ENCODE results near the gene FER.
A peak's percentile ranks its signal among the peaks of the same experiment; 100 is the strongest.

FER gene

GRCh38 chr5:108749128-108749861, 1.6 kb downstream of the FER start:
- Histone ChIP-seq H2AFZ (peak overlapping the region; percentile 92), H3K9me3 (ENCODE audit: control insufficient read depth, low read length) (no peaks in the 10 kb centered on the region), H3K9ac (no peak overlapping the region), H3K79me2 (peaks cover 4% of the 10 kb centered on the region), H3K4me3 (ENCODE audit: low read depth, low read length) (peak overlapping the region; percentile 97), H3K4me2 (ENCODE audit: low read length) (peak overlapping the region; percentile 39), H3K27me3 (ENCODE audit: control insufficient read depth, insufficient read depth, low read length) (no peaks in the 10 kb centered on the region), H3K4me1 (no peaks in the 10 kb centered on the region), H3K36me3 (ENCODE audit: control insufficient read depth, insufficient read depth, low read length) (no peaks in the 10 kb centered on the region), H3K27ac (peak overlapping the region; percentile 96)
- TF ChIP-seq, protein P1, sequence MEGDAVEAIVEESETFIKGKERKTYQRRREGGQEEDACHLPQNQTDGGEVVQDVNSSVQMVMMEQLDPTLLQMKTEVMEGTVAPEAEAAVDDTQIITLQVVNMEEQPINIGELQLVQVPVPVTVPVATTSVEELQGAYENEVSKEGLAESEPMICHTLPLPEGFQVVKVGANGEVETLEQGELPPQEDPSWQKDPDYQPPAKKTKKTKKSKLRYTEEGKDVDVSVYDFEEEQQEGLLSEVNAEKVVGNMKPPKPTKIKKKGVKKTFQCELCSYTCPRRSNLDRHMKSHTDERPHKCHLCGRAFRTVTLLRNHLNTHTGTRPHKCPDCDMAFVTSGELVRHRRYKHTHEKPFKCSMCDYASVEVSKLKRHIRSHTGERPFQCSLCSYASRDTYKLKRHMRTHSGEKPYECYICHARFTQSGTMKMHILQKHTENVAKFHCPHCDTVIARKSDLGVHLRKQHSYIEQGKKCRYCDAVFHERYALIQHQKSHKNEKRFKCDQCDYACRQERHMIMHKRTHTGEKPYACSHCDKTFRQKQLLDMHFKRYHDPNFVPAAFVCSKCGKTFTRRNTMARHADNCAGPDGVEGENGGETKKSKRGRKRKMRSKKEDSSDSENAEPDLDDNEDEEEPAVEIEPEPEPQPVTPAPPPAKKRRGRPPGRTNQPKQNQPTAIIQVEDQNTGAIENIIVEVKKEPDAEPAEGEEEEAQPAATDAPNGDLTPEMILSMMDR (IDR thresholded peaks at IDR 0.05) = no peak

DNA sequence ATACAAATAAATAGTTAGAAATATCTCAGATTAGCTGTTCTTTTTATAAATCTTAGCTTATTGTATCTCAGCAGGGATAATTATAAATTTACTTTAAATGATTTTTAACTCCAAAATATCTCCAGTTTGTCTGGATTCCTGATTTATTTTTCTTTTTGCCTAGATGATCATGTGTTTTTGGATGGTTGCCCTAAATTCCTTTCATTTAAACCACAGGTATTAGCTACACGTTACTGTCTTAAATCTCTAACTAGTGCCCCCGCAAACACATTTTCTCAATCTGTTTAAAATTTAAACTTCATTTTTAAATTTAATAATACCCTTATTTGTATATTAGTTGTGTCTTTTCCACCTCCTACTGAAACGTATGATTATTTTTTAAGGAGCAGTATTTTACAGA, 5.6 kb downstream of the FER start:
- Histone ChIP-seq H3K79me2 (peaks cover 10% of the 10 kb centered on the region), H2AFZ (no peak overlapping the region), H3K4me2 (ENCODE audit: low read length) (no peak overlapping the region), H3K27me3 (ENCODE audit: control insufficient read depth, insufficient read depth, low read length) (no peaks in the 10 kb centered on the region), H3K36me3 (ENCODE audit: control insufficient read depth, insufficient read depth, low read length) (no peaks in the 10 kb centered on the region), H3K4me3 (ENCODE audit: low read depth, low read length) (no peak overlapping the region), H3K27ac (no peak overlapping the region), H3K9ac (no peak overlapping the region), H3K4me1 (no peaks in the 10 kb centered on the region), H3K9me3 (ENCODE audit: control insufficient read depth, low read length) (no peaks in the 10 kb centered on the region)
- TF ChIP-seq, protein P1 (IDR thresholded peaks at IDR 0.05) = no peak

- Histone ChIP-seq H2AFZ (no peak overlapping the region), H3K79me2 (peaks cover 12% of the 10 kb centered on the region), H3K9ac (no peak overlapping the region), H3K4me3 (ENCODE audit: low read depth, low read length) (no peak overlapping the region), H3K27ac (no peak overlapping the region), H3K4me2 (ENCODE audit: low read length) (no peak overlapping the region), H3K4me1 (no peaks in the 10 kb centered on the region), H3K9me3 (ENCODE audit: control insufficient read depth, low read length) (no peaks in the 10 kb centered on the region), H3K27me3 (ENCODE audit: control insufficient read depth, insufficient read depth, low read length) (no peaks in the 10 kb centered on the region), H3K36me3 (ENCODE audit: control insufficient read depth, insufficient read depth, low read length) (no peaks in the 10 kb centered on the region)
- TF ChIP-seq, protein P1 (IDR thresholded peaks at IDR 0.05) = no peak
Measured at GRCh38 chr5:108753877-108754276, 6.2 kb downstream of the FER start.

- no peaks in the 10 kb centered on the region for H3K27me3 ChIP-seq (ENCODE audit: control insufficient read depth, insufficient read depth, low read length)
- H3K27ac ChIP-seq = no peak overlapping the region
- H3K4me1 ChIP-seq = no peaks in the 10 kb centered on the region
- H3K4me3 ChIP-seq (ENCODE audit: low read depth, low read length) = no peak overlapping the region
- no peaks in the 10 kb centered on the region for H3K9me3 ChIP-seq (ENCODE audit: control insufficient read depth, low read length)
- H3K36me3 ChIP-seq (ENCODE audit: control insufficient read depth, insufficient read depth, low read length) = no peaks in the 10 kb centered on the region
- H2AFZ ChIP-seq = no peak overlapping the region
- peaks cover 14% of the 10 kb centered on the region for H3K79me2 ChIP-seq
- no peak overlapping the region for H3K4me2 ChIP-seq (ENCODE audit: low read length)
- TF ChIP-seq, protein P1 (IDR thresholded peaks at IDR 0.05) = no peak
- H3K9ac ChIP-seq = no peak overlapping the region
Measured at GRCh38 chr5:108760512-108760911, 12.8 kb downstream of the FER start.

DNA sequence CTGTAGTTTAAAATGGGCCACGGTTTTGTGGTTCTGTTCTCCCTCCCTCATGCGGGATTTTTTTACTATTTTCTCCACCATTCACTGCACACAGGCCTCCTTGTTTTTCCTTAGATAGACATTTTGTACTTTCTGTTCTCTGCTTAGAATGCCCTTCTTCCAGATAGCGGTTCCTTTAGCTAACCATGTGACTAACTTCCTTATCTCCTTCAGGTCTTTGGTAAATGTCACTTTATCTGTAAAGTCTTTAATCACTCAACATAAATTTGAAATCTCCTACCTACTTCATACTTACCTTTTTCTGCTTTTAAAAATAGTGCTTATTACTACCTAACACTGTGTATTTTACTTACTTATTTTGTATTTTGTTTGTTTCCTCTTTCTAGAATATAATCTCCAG, 15.0 kb downstream of the FER start:
- Histone ChIP-seq H3K4me2 (ENCODE audit: low read length) (no peak overlapping the region), H3K79me2 (peaks cover 11% of the 10 kb centered on the region), H3K4me3 (ENCODE audit: low read depth, low read length) (no peak overlapping the region), H3K4me1 (no peaks in the 10 kb centered on the region), H3K27ac (no peak overlapping the region), H3K27me3 (ENCODE audit: control insufficient read depth, insufficient read depth, low read length) (no peaks in the 10 kb centered on the region), H3K9ac (no peak overlapping the region), H2AFZ (no peak overlapping the region), H3K9me3 (ENCODE audit: control insufficient read depth, low read length) (no peaks in the 10 kb centered on the region), H3K36me3 (ENCODE audit: control insufficient read depth, insufficient read depth, low read length) (no peaks in the 10 kb centered on the region)
- TF ChIP-seq, protein P1 (IDR thresholded peaks at IDR 0.05) = no peak

All from parathyroid adenoma (tissue), 2 donors.